CD4-positive, alpha-beta T cell treated with Interleukin-4 for 4 hours (primary cell): Measurements from ENCODE around the gene IRF1.

Experiments
- DNase-seq: peaks from one replicate; pipeline ENCODE4 v3.0.0-alpha.2; 2020

IRF1 gene

DNA sequence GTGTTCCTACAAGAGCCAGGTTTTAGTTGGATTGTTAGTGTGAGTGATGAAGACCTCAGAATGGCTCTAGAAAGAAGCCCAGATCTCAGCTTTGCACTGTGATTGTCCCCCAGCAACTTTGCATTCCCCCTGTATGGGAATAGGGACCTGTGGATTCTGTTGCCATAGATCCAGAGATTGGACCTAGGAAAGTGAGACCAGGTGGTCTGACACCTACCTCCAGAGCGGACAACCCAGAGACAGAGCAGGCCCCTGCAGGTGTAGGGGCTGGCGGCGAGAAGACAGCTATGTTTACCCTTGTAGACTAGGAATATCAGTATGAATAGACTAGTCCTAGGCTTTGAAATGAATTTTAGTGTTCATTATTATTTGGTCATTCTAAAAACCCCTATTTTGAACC, 53.6 kb downstream of the IRF1 start:
- no peak for DNase-seq

DNA sequence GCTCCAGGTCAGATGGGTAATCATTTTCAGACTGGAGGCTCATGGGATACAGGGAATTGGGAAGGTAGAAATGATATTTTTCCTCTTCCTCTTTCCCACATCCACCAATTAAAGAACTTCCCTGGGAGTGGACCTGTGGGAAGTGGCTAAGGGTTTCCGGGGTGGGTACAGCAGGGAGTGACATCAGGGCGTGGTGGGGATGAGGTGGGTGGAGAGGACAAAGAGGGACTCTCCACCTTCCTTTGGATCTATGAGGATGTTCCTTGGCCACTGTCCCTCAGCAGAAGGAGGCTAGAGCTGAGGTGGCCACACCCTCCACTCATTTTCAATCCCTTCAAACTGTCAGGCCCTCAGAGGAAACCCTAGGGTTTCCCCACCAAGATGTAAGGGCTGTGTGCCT, 54.7 kb downstream of the IRF1 start:
- DNase-seq: no peak

DNA sequence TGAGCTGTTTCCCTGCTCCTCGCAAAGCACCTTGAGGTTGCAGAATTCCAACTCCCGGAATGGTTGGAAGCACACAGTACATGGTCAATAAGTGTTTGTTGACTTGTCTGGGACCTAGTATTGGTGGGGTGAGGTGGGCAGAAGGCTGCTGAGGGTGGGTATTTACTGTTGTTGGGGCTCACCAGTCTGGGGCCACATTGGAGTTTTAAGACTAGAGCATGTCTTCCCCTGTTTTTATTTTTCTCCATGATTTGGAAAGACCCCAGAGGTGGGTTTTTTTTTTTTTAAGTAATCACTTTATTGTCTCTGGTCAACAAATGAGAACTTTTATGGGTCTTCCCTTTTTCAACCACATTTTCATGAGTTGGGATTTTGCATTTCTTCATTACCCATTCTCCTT, 55.1 kb downstream of the IRF1 start:
- no peak for DNase-seq

DNA sequence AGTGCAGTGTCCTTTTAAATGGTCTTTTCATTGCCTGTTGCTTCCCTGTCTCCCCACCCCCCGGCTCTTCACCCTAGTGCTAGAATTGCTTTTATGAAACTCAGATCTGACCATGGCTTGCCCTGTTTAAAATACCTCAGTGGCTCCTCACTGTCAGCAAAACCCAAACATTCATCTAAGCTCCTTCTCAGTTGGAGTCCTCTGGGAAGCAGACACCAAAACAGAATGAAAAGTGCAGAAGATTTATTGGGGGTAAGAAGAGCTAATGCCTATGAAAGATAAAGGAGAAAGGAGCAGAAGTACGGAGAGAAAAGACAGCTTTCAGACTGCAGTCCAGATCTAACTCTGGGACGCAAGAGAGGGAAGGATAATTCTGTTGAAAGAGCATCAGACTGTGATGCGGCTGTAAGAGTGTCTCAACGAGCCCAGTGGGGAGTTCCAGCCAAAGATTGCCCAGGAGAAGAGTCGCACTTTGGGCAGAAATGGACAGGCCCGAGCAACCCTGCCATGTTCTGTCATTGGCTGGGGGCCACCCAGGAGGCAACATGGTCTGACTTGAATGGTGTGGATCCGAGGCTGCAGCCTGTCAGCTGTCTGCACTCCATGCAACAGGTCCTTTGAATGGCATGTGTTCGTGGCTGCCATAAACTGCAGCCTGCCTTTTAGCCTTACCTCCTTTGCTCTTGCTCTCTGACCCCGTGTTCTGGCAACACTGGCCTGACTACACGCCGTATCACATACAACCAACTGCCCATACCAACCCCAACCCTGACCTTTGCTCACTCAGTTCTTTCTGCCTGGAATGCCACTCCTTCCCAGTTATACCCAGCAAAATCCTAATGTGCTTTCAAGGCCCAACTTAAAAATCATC, 55.9 kb downstream of the IRF1 start:
- no peak for DNase-seq

GRCh38 chr5:132433141-132433540, 57.4 kb downstream of the IRF1 start:
- DNase-seq: no peak

GRCh38 chr5:132431632-132432031, 58.9 kb downstream of the IRF1 start:
- DNase-seq: no peak
